ENCODE measurements around the gene EVI5.
"Not testable (repeated sequence)": the region's sequence is repeated elsewhere in the genome, so short reads cannot be mapped to it uniquely, and the experiment has no call there.

The EVI5 gene

GRCh38 chr1:92527670-92528069 is 257.2 kb downstream of the EVI5 start:
- TF ChIP-seq EZH2 (IDR thresholded peaks at IDR 0.05; ENCODE audit: borderline replicate concordance, low read length): no peak
- no peak for TF ChIP-seq CTCF (IDR thresholded peaks at IDR 0.05; ENCODE audit: low read length)

GRCh38 chr1:92524944-92525590 is 259.8 kb downstream of the EVI5 start:
- not testable (repeated sequence) for H3K27me3 ChIP-seq (ENCODE audit: insufficient read depth, low read length); H3K4me2 ChIP-seq (ENCODE audit: low read length); H3K9me3 ChIP-seq (ENCODE audit: low read length); H3K9me2 ChIP-seq (ENCODE audit: low read depth, low read length); H3K4me1 ChIP-seq (ENCODE audit: insufficient read depth, low read length, severe bottlenecking); H3K36me3 ChIP-seq (ENCODE audit: insufficient read depth, low read length); H3K4me3 ChIP-seq (ENCODE audit: low read depth, low read length, poor library complexity, severe bottlenecking); H2AFZ ChIP-seq (ENCODE audit: low read length); H4K20me1 ChIP-seq (ENCODE audit: insufficient read depth, low read length); H3K79me2 ChIP-seq (ENCODE audit: insufficient read depth, low read length); H3K9ac ChIP-seq (ENCODE audit: low read length); H3K27ac ChIP-seq (ENCODE audit: low read depth, low read length, poor library complexity, severe bottlenecking); H3F3A ChIP-seq (ENCODE audit: insufficient read depth, low read length)

More at GRCh38 chr1:92527670-92528069, 257.2 kb downstream of the EVI5 start:
- H3K9me2 ChIP-seq (ENCODE audit: low read depth, low read length): no peaks in the 10 kb centered on the region
- no peaks in the 10 kb centered on the region for H3K79me2 ChIP-seq (ENCODE audit: insufficient read depth, low read length)
- no peak overlapping the region for H2AFZ ChIP-seq (ENCODE audit: low read length)
- H3F3A ChIP-seq (ENCODE audit: insufficient read depth, low read length): no peaks in the 10 kb centered on the region
- H3K4me3 ChIP-seq (ENCODE audit: low read depth, low read length, poor library complexity, severe bottlenecking): no peak overlapping the region
- no peak overlapping the region for H3K9ac ChIP-seq (ENCODE audit: low read length)
- no peaks in the 10 kb centered on the region for H3K36me3 ChIP-seq (ENCODE audit: insufficient read depth, low read length)
- H3K4me1 ChIP-seq (ENCODE audit: insufficient read depth, low read length, severe bottlenecking): no peaks in the 10 kb centered on the region
- no peaks in the 10 kb centered on the region for H3K27me3 ChIP-seq (ENCODE audit: insufficient read depth, low read length)
- no peaks in the 10 kb centered on the region for H4K20me1 ChIP-seq (ENCODE audit: insufficient read depth, low read length)
- no peak overlapping the region for H3K4me2 ChIP-seq (ENCODE audit: low read length)
- H3K27ac ChIP-seq (ENCODE audit: low read depth, low read length, poor library complexity, severe bottlenecking): no peak overlapping the region
- no peaks in the 10 kb centered on the region for H3K9me3 ChIP-seq (ENCODE audit: low read length)

- no peaks in the 10 kb centered on the region for H3F3A ChIP-seq (ENCODE audit: insufficient read depth, low read length)
- H4K20me1 ChIP-seq (ENCODE audit: insufficient read depth, low read length): no peaks in the 10 kb centered on the region
- no peak overlapping the region for H3K9ac ChIP-seq (ENCODE audit: low read length)
- H3K4me2 ChIP-seq (ENCODE audit: low read length): no peak overlapping the region
- no peaks in the 10 kb centered on the region for H3K79me2 ChIP-seq (ENCODE audit: insufficient read depth, low read length)
- no peaks in the 10 kb centered on the region for H3K36me3 ChIP-seq (ENCODE audit: insufficient read depth, low read length)
- peaks cover 9% of the 10 kb centered on the region for H3K4me1 ChIP-seq (ENCODE audit: insufficient read depth, low read length, severe bottlenecking)
- H3K9me3 ChIP-seq (ENCODE audit: low read length): no peaks in the 10 kb centered on the region
- TF ChIP-seq CTCF (IDR thresholded peaks at IDR 0.05; ENCODE audit: low read length) (no peak), EZH2 (IDR thresholded peaks at IDR 0.05; ENCODE audit: borderline replicate concordance, low read length) (no peak)
- no peaks in the 10 kb centered on the region for H3K9me2 ChIP-seq (ENCODE audit: low read depth, low read length)
- no peak overlapping the region for H3K27ac ChIP-seq (ENCODE audit: low read depth, low read length, poor library complexity, severe bottlenecking)
- H3K4me3 ChIP-seq (ENCODE audit: low read depth, low read length, poor library complexity, severe bottlenecking): no peak overlapping the region
- H3K27me3 ChIP-seq (ENCODE audit: insufficient read depth, low read length): no peaks in the 10 kb centered on the region
- no peak overlapping the region for H2AFZ ChIP-seq (ENCODE audit: low read length)
Measured at GRCh38 chr1:92519043-92519442, 265.9 kb downstream of the EVI5 start.

- Histone ChIP-seq H3K79me2 (ENCODE audit: insufficient read depth, low read length) (no peaks in the 10 kb centered on the region), H4K20me1 (ENCODE audit: insufficient read depth, low read length) (no peaks in the 10 kb centered on the region), H3K4me3 (ENCODE audit: low read depth, low read length, poor library complexity, severe bottlenecking) (no peak overlapping the region), H3K9me2 (ENCODE audit: low read depth, low read length) (no peaks in the 10 kb centered on the region), H3K36me3 (ENCODE audit: insufficient read depth, low read length) (no peaks in the 10 kb centered on the region), H3F3A (ENCODE audit: insufficient read depth, low read length) (no peaks in the 10 kb centered on the region), H3K4me2 (ENCODE audit: low read length) (no peak overlapping the region), H3K4me1 (ENCODE audit: insufficient read depth, low read length, severe bottlenecking) (peaks cover 9% of the 10 kb centered on the region), H3K27ac (ENCODE audit: low read depth, low read length, poor library complexity, severe bottlenecking) (no peak overlapping the region), H3K9me3 (ENCODE audit: low read length) (no peaks in the 10 kb centered on the region), H3K9ac (ENCODE audit: low read length) (no peak overlapping the region), H3K27me3 (ENCODE audit: insufficient read depth, low read length) (no peaks in the 10 kb centered on the region), H2AFZ (ENCODE audit: low read length) (no peak overlapping the region)
- TF ChIP-seq CTCF (IDR thresholded peaks at IDR 0.05; ENCODE audit: low read length) (no peak), EZH2 (IDR thresholded peaks at IDR 0.05; ENCODE audit: borderline replicate concordance, low read length) (no peak)
Measured at GRCh38 chr1:92516574-92516973, 268.3 kb downstream of the EVI5 start.

Measured in OCI-LY1 (cell line).